NK-92 treated with Interleukin-12 subunit alpha and Interleukin-12 subunit beta, amount 100 ng/mL, for 24 hours (cell line): ENCODE results near the gene OR1M1.
"Not testable (repeated sequence)": the region's sequence is repeated elsewhere in the genome, so short reads cannot be mapped to it uniquely, and the experiment has no call there.

Experiments
- DNase-seq: peaks from one replicate; lab custom pipeline; 2025; lab: John Stamatoyannopoulos, UW

OR1M1 gene, protein sequence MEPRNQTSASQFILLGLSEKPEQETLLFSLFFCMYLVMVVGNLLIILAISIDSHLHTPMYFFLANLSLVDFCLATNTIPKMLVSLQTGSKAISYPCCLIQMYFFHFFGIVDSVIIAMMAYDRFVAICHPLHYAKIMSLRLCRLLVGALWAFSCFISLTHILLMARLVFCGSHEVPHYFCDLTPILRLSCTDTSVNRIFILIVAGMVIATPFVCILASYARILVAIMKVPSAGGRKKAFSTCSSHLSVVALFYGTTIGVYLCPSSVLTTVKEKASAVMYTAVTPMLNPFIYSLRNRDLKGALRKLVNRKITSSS

GRCh38 chr19:9086761-9087160 lies at the start of gene OR1M1:
OR1M1 (plus strand) TSS chr19:9087061; CDS start chr19:9093245, 6,184 bp downstream.
- DNase-seq, result no peak

GRCh38 chr19:9037400-9038062 lies 49.3 kb upstream of the OR1M1 start:
- DNase-seq, result no peak

- no peak for DNase-seq
Observed at GRCh38 chr19:9039728-9040127, 47.1 kb upstream of the OR1M1 start.

DNA sequence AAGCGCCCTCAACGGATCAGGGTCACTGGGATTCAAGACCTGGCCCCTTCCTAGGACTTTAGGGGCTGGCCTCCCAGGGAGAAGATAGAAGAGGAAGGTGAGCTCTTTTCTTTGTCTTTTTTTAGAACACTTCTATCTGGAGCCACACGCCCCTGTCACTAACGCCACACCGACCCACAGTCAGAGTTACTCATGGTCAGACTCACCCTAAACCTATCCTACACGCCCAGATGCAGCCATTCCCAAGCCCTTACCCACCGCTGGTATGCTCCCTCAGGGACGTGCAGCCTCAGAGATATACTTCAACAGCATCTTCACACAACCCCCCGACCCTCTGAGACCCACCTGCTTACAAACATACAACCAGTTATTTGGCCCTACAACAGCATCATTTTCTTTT lies 46.7 kb upstream of the OR1M1 start:
- no peak for DNase-seq

DNA sequence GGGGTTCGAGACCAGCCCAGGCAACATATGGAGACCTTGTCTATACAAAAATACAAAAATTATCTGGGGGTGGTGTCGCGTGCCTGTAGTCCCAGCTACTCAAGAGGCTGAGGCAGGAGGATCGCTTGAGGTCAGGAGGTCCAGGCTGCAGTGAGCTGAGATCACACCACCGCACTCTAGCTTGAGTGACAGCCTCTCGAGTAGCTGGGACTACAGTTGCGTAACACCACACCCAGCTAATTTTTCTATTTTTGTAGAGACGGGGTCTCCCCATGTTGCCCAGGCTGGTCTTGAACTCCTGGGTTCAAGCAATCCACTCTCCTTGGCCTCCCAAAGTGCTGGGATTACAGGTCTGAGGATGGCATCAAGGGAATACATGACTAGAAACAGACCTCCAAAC lies 45.8 kb upstream of the OR1M1 start:
- DNase-seq, result no peak

DNA sequence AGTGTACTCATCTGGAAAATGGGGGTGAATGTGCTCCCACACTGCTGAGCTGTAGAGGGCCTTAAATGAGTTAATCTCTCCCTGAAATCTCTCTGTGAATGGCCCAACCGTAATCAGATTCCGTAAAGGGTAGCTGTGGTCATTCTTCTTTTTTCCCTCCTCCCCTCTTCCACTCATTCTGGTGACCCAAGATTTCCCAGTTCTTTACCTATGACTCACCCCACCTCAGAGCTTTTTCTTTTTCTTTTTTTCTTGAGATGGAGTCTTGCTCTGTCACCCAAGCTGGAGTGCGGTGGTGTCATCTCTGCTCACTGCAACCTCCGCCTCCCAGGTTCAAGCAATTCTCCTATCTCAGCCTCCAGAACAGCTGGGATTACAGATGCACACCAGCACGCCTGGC lies 43.3 kb upstream of the OR1M1 start:
- no peak for DNase-seq

DNA sequence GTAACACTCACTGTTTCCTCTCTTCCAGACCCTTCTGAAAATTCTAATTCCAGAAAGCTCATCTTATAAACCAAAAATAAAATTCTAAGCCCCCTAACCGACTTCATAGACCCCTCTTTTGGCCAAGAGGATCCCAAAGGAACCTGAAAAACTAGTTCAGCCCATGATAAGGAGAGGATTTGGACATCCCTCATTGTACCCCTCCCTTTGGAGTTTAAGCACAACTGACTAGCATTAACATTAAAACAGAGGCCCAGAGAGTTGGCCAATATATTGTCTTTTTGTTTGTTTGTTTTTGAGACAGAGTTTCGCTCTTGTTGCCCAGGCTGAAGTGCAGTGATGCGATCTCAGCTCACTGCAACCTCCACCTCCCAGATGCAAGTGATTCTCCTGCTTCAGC lies 42.4 kb upstream of the OR1M1 start:
- DNase-seq, result no peak

GRCh38 chr19:9046694-9047093 lies 40.2 kb upstream of the OR1M1 start:
- DNase-seq, result no peak

DNA sequence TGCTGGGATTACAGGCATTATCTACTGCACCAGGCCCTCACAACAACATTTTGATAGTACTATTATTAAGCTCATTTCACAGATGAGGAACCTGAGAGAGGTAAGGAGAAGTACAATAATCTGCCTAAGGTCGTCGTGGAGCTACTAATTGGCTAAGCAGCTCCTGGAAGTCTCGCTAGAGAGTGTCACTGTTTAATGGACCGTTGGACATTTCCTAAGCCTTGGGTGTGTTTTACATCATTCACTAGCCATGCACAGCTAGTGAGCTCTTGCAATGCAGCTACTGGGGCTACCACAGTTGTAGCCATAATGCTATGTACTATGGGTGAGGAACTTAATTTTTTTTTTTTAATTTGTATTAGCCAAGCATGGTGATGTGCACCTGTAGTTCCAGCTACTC lies 34.0 kb upstream of the OR1M1 start:
- DNase-seq, result no peak

GRCh38 chr19:9053674-9054073 lies 33.2 kb upstream of the OR1M1 start:
- not testable (repeated sequence) for DNase-seq

DNA sequence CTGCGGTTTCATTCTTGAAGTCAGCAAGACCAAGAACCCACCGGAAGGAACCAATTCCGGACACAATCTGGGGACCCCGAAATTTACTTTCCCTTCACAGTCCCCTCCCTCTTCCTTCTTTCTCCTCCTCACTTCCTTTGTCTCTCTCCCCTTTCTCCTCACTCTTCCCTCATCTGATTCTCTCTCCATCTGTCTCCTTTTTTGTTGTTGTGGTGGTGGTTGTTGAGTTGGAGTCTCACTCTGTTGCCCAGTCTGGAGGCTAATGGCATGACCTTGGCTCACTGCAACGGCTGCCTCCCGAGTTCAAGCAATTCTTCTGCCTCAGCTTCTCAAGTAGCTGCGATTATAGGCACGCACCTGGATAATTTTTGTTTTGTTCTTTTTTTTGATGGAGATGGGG lies 32.7 kb upstream of the OR1M1 start:
- DNase-seq, result no peak

DNA sequence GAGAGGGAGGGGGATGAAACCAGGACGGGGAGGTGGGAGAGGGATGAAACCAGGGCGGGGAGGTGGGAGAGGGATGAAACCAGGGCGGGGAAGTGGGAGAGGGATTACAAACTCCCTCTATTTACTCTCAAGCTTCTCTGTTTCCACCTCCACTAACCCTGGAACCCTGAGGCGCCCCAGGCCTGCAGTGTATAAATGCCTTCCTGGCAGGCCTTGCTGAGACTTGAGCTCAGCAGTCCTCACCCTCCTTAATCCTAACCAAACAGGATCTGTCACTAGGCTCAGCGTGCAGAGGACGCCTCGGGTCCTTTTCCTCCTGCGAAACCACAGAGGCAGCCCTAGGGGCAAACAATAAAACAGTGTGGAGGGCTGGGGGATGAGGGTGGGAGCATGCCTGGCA lies 32.1 kb upstream of the OR1M1 start:
- no peak for DNase-seq

- DNase-seq, result not testable (repeated sequence)
Observed at GRCh38 chr19:9056131-9056530, 30.7 kb upstream of the OR1M1 start.

- DNase-seq, result no peak
Observed at GRCh38 chr19:9057505-9058258, 29.2 kb upstream of the OR1M1 start.

DNA sequence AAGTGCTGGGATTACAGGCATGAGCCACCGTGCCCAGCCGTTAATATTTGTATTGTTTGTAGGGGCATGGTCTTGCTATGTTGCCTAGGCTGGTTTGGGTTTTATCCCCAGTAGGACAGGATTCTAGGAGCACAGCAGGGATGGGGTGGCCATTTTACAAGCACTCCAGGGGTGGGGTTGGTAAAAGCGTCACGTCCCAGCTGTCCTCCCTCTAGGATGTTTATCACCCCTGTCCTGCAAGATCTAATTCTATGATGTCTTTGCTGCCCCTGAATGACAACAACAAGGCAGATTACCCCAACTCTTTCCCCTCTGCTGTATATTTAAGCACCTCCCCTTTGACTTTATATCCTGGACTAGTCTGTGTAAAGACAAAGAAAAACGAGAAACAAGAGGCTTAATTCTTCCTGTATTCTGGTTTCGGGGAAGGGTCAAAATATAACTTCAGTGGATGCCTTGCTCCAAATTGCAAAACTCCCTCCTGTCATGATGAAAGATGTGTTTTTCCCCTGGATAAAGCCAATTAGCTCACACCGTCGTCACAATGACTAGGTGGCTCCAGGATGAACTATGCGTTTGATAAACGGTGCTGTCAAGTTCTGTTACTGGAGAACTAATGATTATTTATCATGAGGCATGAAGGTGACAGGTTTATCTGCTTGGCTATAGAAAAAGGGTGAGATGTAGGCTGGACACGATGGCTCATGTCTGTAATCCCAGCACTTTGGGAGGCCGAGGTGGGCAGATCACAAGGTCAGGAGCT lies 27.8 kb upstream of the OR1M1 start:
- DNase-seq, result no peak

DNA sequence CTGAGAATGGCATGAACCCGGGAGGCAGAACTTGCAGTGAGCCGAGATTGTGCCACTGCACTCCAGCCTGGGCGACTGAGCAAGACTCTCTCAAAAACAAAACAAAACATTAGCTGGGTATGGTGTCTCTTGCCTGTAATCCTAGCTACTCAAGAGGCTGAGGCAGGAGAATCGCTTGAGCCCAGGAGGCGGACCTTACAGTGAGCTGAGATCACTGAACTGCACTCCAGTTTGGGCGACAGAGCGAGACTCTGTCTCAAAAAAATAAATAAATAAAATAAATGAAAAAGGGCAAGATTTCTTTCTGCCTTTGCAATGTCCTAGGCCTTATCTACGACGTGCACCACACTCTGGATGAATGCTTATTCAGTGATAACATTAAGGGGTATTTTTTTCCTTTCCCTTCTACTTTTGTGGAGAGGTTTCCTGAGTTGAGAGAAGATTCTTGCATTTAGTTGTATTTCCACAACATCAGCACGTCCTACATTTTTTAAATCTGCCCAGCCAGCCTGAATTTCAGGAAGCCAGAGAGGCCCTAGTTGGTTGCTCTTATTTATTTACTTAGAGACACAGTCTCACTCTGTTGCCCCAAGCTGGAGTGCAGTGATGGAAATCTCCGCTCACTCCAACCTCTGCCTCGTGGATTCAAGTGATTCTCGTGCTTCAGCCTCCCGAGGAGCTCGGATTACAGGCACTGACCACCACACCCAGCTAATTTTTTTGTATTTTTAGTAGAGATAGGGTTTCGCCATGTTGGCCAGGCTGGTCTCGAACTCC lies 26.1 kb upstream of the OR1M1 start:
- DNase-seq, result no peak

- no peak for DNase-seq
Observed at GRCh38 chr19:9061879-9062278, 25.0 kb upstream of the OR1M1 start.

DNA sequence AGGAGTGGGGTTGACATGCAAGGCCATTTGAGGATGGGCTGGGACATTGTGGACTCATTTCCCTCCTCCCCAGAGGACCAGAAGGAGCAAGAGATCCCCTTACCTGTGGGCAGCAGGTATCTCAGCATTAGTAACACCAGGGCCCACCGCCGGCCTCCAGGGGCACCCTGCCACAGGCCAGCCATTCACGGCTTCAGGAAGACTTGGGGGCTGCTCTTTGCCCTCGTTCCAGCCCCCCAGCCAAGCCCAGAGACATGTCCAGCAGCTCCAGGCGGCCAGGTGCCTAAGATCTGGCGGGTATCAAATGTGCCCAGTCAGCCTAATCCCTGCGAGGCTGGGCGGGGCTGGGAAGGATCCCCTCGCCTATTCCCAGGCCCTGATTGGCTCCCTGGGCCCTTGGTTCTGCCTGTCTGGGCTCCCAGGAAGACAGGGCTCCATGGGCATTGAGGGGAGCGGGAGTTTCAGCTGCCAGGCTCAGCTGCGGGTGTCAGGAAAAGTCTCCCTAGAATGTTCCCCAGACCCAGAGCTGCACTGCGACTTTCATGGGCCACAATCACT lies 21.3 kb upstream of the OR1M1 start:
- DNase-seq, result no peak

DNA sequence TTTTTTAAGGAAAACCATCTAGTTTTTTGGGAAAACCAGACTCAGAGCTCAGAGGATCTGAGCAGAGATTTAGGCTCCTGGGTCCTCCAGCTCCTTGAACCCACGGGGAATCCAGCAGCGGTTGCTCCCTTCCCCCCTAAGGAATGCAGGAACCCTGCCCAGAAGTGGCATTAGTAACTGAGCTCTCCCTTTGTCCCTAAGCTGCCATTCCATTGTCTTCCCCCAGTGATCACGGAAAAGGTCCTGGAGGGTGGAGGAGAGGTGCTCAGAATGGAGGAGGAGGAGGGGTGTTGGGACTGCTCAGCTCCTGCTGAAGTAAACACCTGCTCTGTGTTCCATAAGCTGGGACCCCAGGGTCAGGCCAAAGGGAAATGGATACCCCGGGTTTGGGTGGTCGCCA lies 16.8 kb upstream of the OR1M1 start:
- no peak for DNase-seq

DNA sequence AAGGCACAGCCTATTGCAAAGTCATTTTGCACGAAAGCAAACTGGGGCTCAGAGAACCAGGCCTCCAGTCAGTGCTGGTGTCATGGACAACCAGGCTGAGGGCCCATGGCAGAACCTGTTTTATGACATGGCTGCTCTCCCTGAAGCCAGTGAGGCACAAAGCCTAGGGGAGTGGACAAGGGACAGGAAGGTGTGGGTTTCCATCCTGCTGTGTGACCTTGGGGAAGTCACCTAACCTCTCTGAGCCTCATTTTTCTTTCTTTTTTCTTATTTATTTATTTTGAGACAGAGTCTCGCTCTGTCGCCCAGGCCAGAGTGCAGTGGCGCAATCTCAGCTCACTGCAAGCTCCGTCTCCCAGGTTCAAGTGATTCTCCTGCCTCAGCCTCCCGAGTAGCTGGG lies 15.1 kb upstream of the OR1M1 start:
- DNase-seq, result not testable (repeated sequence)

- DNase-seq, result no peak
Observed at GRCh38 chr19:9073806-9074205, 13.1 kb upstream of the OR1M1 start.
